Parathyroid adenoma (tissue), 2 donors: ENCODE results near the gene GTPBP6.

Source experiments
- H2AFZ ChIP-seq: fragments of 300-600 bp; sonication (generic); one replicate; pipeline ENCODE4 v1.7.0; 2017; ENCODE audit warnings: antibody characterized with exemption, mild to moderate bottlenecking
- H3K27ac ChIP-seq: fragments of 300-600 bp; sonication (generic); one replicate; pipeline ENCODE4 v1.7.0; 2017
- H3K27me3 ChIP-seq: fragments of 300-600 bp; sonication (generic); one replicate; pipeline ENCODE4 v1.7.0; 2017; ENCODE audit warnings: low read length; ENCODE audit not compliant: control insufficient read depth, insufficient read depth
- H3K36me3 ChIP-seq: fragments of 300-600 bp; sonication (generic); one replicate; pipeline ENCODE4 v1.7.0; 2017; ENCODE audit warnings: low read length; ENCODE audit not compliant: control insufficient read depth, insufficient read depth
- H3K4me1 ChIP-seq: fragments of 300-600 bp; sonication (generic); one replicate; pipeline ENCODE4 v1.7.0; 2017; ENCODE audit warnings: control low read depth
- H3K4me2 ChIP-seq: fragments of 300-600 bp; sonication (generic); one replicate; pipeline ENCODE4 v1.7.0; 2017; ENCODE audit warnings: low read length
- H3K4me3 ChIP-seq: fragments of 300-600 bp; sonication (generic); one replicate; pipeline ENCODE4 v1.7.0; 2017; ENCODE audit warnings: low read depth, low read length
- H3K79me2 ChIP-seq: fragments of 300-600 bp; sonication (generic); one replicate; pipeline ENCODE4 v1.7.0; 2017; ENCODE audit warnings: control low read depth
- H3K9ac ChIP-seq: fragments of 300-600 bp; sonication (generic); one replicate; pipeline ENCODE4 v1.7.0; 2017; ENCODE audit warnings: mild to moderate bottlenecking
- H3K9me3 ChIP-seq: fragments of 300-600 bp; sonication (generic); one replicate; pipeline ENCODE4 v1.7.0; 2017; ENCODE audit warnings: low read length; ENCODE audit not compliant: control insufficient read depth
- CTCF ChIP-seq: fragments of 300-600 bp; sonication (generic); IDR thresholded peaks from one replicate; pipeline ENCODE4 v1.7.0; 2017; ENCODE audit warnings: antibody characterized with exemption, mild to moderate bottlenecking
- donor health status: primary hyperparathyroidism.

Gene GTPBP6

GRCh38 chrX:355329-356050 is 36.9 kb upstream of the GTPBP6 start:
- H3K4me1 ChIP-seq: no peaks in the 10 kb centered on the region
- H3K36me3 ChIP-seq: no peaks in the 10 kb centered on the region
- no peak overlapping the region for H3K27ac ChIP-seq
- H3K27me3 ChIP-seq: no peaks in the 10 kb centered on the region
- H3K9ac ChIP-seq: no peak overlapping the region
- peaks cover 2% of the 10 kb centered on the region for H3K79me2 ChIP-seq
- H3K9me3 ChIP-seq: no peaks in the 10 kb centered on the region
- no peak overlapping the region for H3K4me2 ChIP-seq
- H3K4me3 ChIP-seq: no peak overlapping the region
- TF ChIP-seq CTCF: no peak
- H2AFZ ChIP-seq: no peak overlapping the region

GRCh38 chrX:353566-354535 is 35.3 kb upstream of the GTPBP6 start:
- Histone ChIP-seq H3K36me3 (no peaks in the 10 kb centered on the region), H3K4me1 (no peaks in the 10 kb centered on the region), H3K4me2 (no peak overlapping the region), H3K4me3 (no peak overlapping the region), H3K79me2 (peaks cover 2% of the 10 kb centered on the region), H3K27ac (no peak overlapping the region), H3K9ac (no peak overlapping the region), H3K27me3 (no peaks in the 10 kb centered on the region), H2AFZ (no peak overlapping the region), H3K9me3 (no peaks in the 10 kb centered on the region)
- no peak for TF ChIP-seq CTCF

- Histone ChIP-seq H3K4me2 (no peak overlapping the region), H2AFZ (no peak overlapping the region), H3K36me3 (no peaks in the 10 kb centered on the region)
These were observed 34.2 kb upstream of the GTPBP6 start for GRCh38 chrX:352582-353314.

GRCh38 chrX:352181-352580 is 33.6 kb upstream of the GTPBP6 start:
- Histone ChIP-seq H3K4me2 (no peak overlapping the region), H3K27me3 (no peaks in the 10 kb centered on the region), H3K27ac (no peak overlapping the region), H3K79me2 (peaks cover 2% of the 10 kb centered on the region), H3K4me3 (no peak overlapping the region), H2AFZ (no peak overlapping the region), H3K36me3 (no peaks in the 10 kb centered on the region), H3K4me1 (no peaks in the 10 kb centered on the region), H3K9me3 (no peaks in the 10 kb centered on the region), H3K9ac (no peak overlapping the region)
- no peak for TF ChIP-seq CTCF

More at GRCh38 chrX:352582-353314, 34.2 kb upstream of the GTPBP6 start:
- no peaks in the 10 kb centered on the region for H3K9me3 ChIP-seq
- no peak overlapping the region for H3K4me3 ChIP-seq
- TF ChIP-seq CTCF: no peak
- H3K27ac ChIP-seq: no peak overlapping the region
- H3K9ac ChIP-seq: no peak overlapping the region
- H3K4me1 ChIP-seq: no peaks in the 10 kb centered on the region
- H3K79me2 ChIP-seq: peaks cover 2% of the 10 kb centered on the region
- H3K27me3 ChIP-seq: no peaks in the 10 kb centered on the region
